Measurements from ENCODE around the gene ATP6V0C. TPM values are rescaled to one million over a fixed set of nuclear protein-coding genes. Genes with fewer than 3 reads are reported as not detected.

The ATP6V0C gene
- total RNA-seq, 2 donors from 2014 or later: 162 to 197 TPM

- intact Hi-C loops (cut with DNase I): no loop called here
These were observed 26.3 kb upstream of the ATP6V0C start for GRCh38 chr16:2487517-2487842.

GRCh38 chr16:2487903-2488531 is 25.7 kb upstream of the ATP6V0C start:
- DNase-seq (no peak), ATAC-seq (no peak)
- intact Hi-C loops (cut with DNase I): no loop called here

More at GRCh38 chr16:2487517-2487842, 26.3 kb upstream of the ATP6V0C start:
- DNase-seq (no peak), ATAC-seq (no peak)

- intact Hi-C loops (cut with DNase I): no loop called here
- DNase-seq (no peak), ATAC-seq (no peak)
These were observed 24.2 kb upstream of the ATP6V0C start for GRCh38 chr16:2489581-2489980.

- ATAC-seq (no peak), DNase-seq (no peak)
- intact Hi-C loops (cut with DNase I): loop anchor here in 1 of 2 donors (5.0 to 10.0 kb wide), 2 partner anchors 66 to 148 kb away; partner anchors contain the start of genes ABCA3 and CCNF
These were observed 23.3 kb upstream of the ATP6V0C start for GRCh38 chr16:2490190-2491105.

GRCh38 chr16:2492292-2492691 is 21.5 kb upstream of the ATP6V0C start:
- no peak for DNase-seq
- intact Hi-C loops (cut with DNase I): loop anchor here in 1 of 2 donors (5.0 to 10.0 kb wide), 2 partner anchors 67 to 150 kb away; partner anchors contain the start of genes ABCA3 and CCNF
- no peak for ATAC-seq

GRCh38 chr16:2493605-2494004 is 20.1 kb upstream of the ATP6V0C start:
- DNase-seq (no peak), ATAC-seq (no peak)
- intact Hi-C loops (cut with DNase I): loop anchor here in 1 of 2 donors (5.0 to 10.0 kb wide), 2 partner anchors 69 to 151 kb away; partner anchors contain the start of genes ABCA3 and CCNF

- ATAC-seq: no peak
- DNase-seq: no peak
- intact Hi-C loops (cut with DNase I): loop anchor here in 1 of 2 donors (5.0 to 10.0 kb wide), 2 partner anchors 70 to 152 kb away; partner anchors contain the start of genes ABCA3 and CCNF
These were observed 19.1 kb upstream of the ATP6V0C start for GRCh38 chr16:2494616-2495015.

- intact Hi-C loops (cut with DNase I): loop anchor here in 1 of 2 donors (10.0 kb wide), 1 partner anchor 70 kb away; the partner anchor contains the start of gene CCNF
- no peak for ATAC-seq
- DNase-seq: no peak
These were observed 18.7 kb upstream of the ATP6V0C start for GRCh38 chr16:2495041-2495440.

- DNase-seq (no peak), ATAC-seq (no peak)
- intact Hi-C loops (cut with DNase I): loop anchor here in 1 of 2 donors (10.0 kb wide), 1 partner anchor 72 kb away; the partner anchor contains the start of gene CCNF
These were observed 17.3 kb upstream of the ATP6V0C start for GRCh38 chr16:2496223-2497115.

GRCh38 chr16:2497116-2497630 is 16.6 kb upstream of the ATP6V0C start:
- DNase-seq (peak; percentile 77), ATAC-seq (peak; percentile 45 to 69)
- intact Hi-C loops (cut with DNase I): loop anchor here in 1 of 2 donors (10.0 kb wide), 1 partner anchor 72 kb away; the partner anchor contains the start of gene CCNF

- no peak for DNase-seq
- intact Hi-C loops (cut with DNase I): loop anchor here in 1 of 2 donors (10.0 kb wide), 1 partner anchor 73 kb away; the partner anchor contains the start of gene CCNF
- ATAC-seq: peak; percentile 5 to 9
These were observed 15.9 kb upstream of the ATP6V0C start for GRCh38 chr16:2497695-2498484.

- DNase-seq: no peak
- intact Hi-C loops (cut with DNase I): loop anchor here in 1 of 2 donors (10.0 kb wide), 1 partner anchor 74 kb away; the partner anchor contains the start of gene CCNF
- peak in 1 of 2 donors; percentile 21 for ATAC-seq
These were observed 15.1 kb upstream of the ATP6V0C start for GRCh38 chr16:2498531-2499253.

- ATAC-seq: no peak
- intact Hi-C loops (cut with DNase I): loop anchor here in 1 of 2 donors (10.0 kb wide), 1 partner anchor 75 kb away; the partner anchor contains the start of gene CCNF
- DNase-seq: no peak
These were observed 14.3 kb upstream of the ATP6V0C start for GRCh38 chr16:2499454-2499853.

GRCh38 chr16:2499890-2500429 is 13.8 kb upstream of the ATP6V0C start:
- DNase-seq (no peak), ATAC-seq (no peak)
- intact Hi-C loops (cut with DNase I): loop anchor here (2.0 to 10.0 kb wide), 2 partner anchors 75 to 159 kb away; partner anchors contain the start of genes ABCA3 (in 1 of the 2) and CCNF (in 1 of the 2)

GRCh38 chr16:2500430-2500917 is 13.3 kb upstream of the ATP6V0C start:
- intact Hi-C loops (cut with DNase I): loop anchor here in 1 of 2 donors (2.0 kb wide), 1 partner anchor 160 kb away; the partner anchor contains the start of gene ABCA3
- DNase-seq (no peak), ATAC-seq (no peak)
